GM23338 (cell line): ENCODE measurements around the gene LHX8. TPM values are rescaled to one million over a fixed set of nuclear protein-coding genes. Genes with fewer than 3 reads are reported as not detected.

Experiments used
- ATAC-seq: fragments of 200-7000 bp; cut with Tn5 transposase; 3 replicates; pipeline ENCODE4 v1.9.1; 2020
- DNase-seq: peaks from one replicate; pipeline ENCODE4 v3.0.0-alpha.2; 2015; ENCODE audit warnings: low spot score
- H2AFZ ChIP-seq: fragments of 200-600 bp; sonication (generic); 2 replicates; pipeline ENCODE4 v1.8.0; 2016; ENCODE audit warnings: antibody characterized with exemption, mild to moderate bottlenecking, moderate library complexity
- H3F3A ChIP-seq: fragments of 200-600 bp; sonication (generic); replicated peaks from 2 replicates; pipeline ENCODE4 v1.8.0; 2017; ENCODE audit warnings: antibody characterized with exemption, mixed run types, low read depth
- H3K27ac ChIP-seq: fragments of 200-600 bp; sonication (generic); 2 replicates; pipeline ENCODE4 v1.6.1; 2016; ENCODE audit warnings: low read depth
- H3K27me3 ChIP-seq: fragments of 200-600 bp; sonication (generic); 2 replicates; pipeline ENCODE4 v1.8.0; 2016; ENCODE audit warnings: mild to moderate bottlenecking, mixed run types, moderate library complexity; ENCODE audit not compliant: insufficient read depth
- H3K36me3 ChIP-seq: fragments of 200-600 bp; sonication (generic); 2 replicates; pipeline ENCODE4 v1.8.0; 2016; ENCODE audit warnings: mild to moderate bottlenecking; ENCODE audit not compliant: insufficient read depth
- H3K4me1 ChIP-seq: fragments of 200-600 bp; sonication (generic); 2 replicates; pipeline ENCODE4 v1.8.0; 2016; ENCODE audit warnings: mild to moderate bottlenecking, moderate library complexity; ENCODE audit not compliant: insufficient read depth
- H3K4me2 ChIP-seq: fragments of 200-600 bp; sonication (generic); 2 replicates; pipeline ENCODE4 v1.7.1; 2017; ENCODE audit warnings: mixed run types
- H3K4me3 ChIP-seq: fragments of 200-600 bp; sonication (generic); 2 replicates; pipeline ENCODE4 v1.6.1; 2016; ENCODE audit warnings: mixed run types
- H3K79me2 ChIP-seq: fragments of 200-600 bp; sonication (generic); replicated peaks from 2 replicates; pipeline ENCODE4 v1.8.0; 2017; ENCODE audit warnings: mild to moderate bottlenecking; ENCODE audit not compliant: insufficient read depth
- H3K9me2 ChIP-seq: fragments of 200-600 bp; sonication (generic); 2 replicates; pipeline ENCODE4 v1.8.0; 2017; ENCODE audit not compliant: insufficient read depth
- H4K20me1 ChIP-seq: fragments of 200-600 bp; sonication (generic); replicated peaks from 2 replicates; pipeline ENCODE4 v1.8.0; 2017; ENCODE audit warnings: mild to moderate bottlenecking; ENCODE audit not compliant: insufficient read depth
- H3K27ac Mint-ChIP-seq: 2 replicates; pipeline ENCODE4 v1.8.0; 2020; ENCODE audit warnings: inconsistent platforms, mild to moderate bottlenecking, moderate library complexity, mixed read lengths
- H3K27me3 Mint-ChIP-seq: 3 replicates; pipeline ENCODE4 v1.8.0; 2022; ENCODE audit warnings: low read depth, mild to moderate bottlenecking, moderate library complexity, mixed read lengths, inconsistent platforms; ENCODE audit not compliant: insufficient read depth, poor library complexity
- H3K36me3 Mint-ChIP-seq: 3 replicates; pipeline ENCODE4 v1.8.0; 2021; ENCODE audit warnings: low read depth, mild to moderate bottlenecking, inconsistent platforms, moderate library complexity, mixed read lengths
- H3K4me1 Mint-ChIP-seq: 3 replicates; pipeline ENCODE4 v1.8.0; 2020; ENCODE audit warnings: mild to moderate bottlenecking, inconsistent platforms, mixed read lengths
- H3K4me3 Mint-ChIP-seq: 3 replicates; pipeline ENCODE4 v1.8.0; 2021; ENCODE audit warnings: moderate library complexity, mild to moderate bottlenecking, inconsistent platforms, mixed read lengths
- H3K9me3 Mint-ChIP-seq: 3 replicates; pipeline ENCODE4 v1.8.0; 2020; ENCODE audit warnings: moderate library complexity, mild to moderate bottlenecking, inconsistent platforms, mixed read lengths
- EZH2 ChIP-seq: fragments of 200-600 bp; sonication (generic); IDR thresholded peaks from one replicate; pipeline ENCODE4 v1.8.0; 2017; ENCODE audit warnings: antibody characterized with exemption, mild to moderate bottlenecking, low read depth; ENCODE audit not compliant: unreplicated experiment
- EZH2phosphoT487 ChIP-seq: fragments of 200-600 bp; sonication (generic); IDR thresholded peaks from one replicate; pipeline ENCODE4 v1.8.1; 2018; ENCODE audit warnings: antibody characterized with exemption; ENCODE audit not compliant: unreplicated experiment
- JUNB ChIP-seq: IDR thresholded peaks from one replicate; pipeline ENCODE4 v1.6.1; 2016; ENCODE audit warnings: antibody characterized with exemption; ENCODE audit not compliant: unreplicated experiment
- ZNF114 ChIP-seq: fragments of 250-450 bp; sonication (Bioruptor Pico); IDR thresholded peaks from 2 replicates; pipeline ENCODE4 v1.5.0; 2020; ENCODE audit warnings: mild to moderate bottlenecking, moderate library complexity
- polyA plus RNA-seq: library from polyadenylated mRNA; unstranded; fragments of >200 nt; fragmentation: Nextera tagmentation; extraction: Ambion mirVana; gene quantifications from 2 replicates; pipeline ENCODE4 v1.2.1, GENCODE V29; 2016
- total RNA-seq: library from RNA; depleted of rRNA; stranded (reverse); fragments of >200 nt; shearing (Covaris generic); gene quantifications from 2 replicates; pipeline ENCODE4 v1.2.3, GENCODE V29; 2014
- TF ChIP-seq, protein P1 (sequence below): IDR thresholded peaks from 2 replicates; pipeline ENCODE4 v1.6.1; 2016; ENCODE audit warnings: antibody characterized with exemption
- TF ChIP-seq, protein P2 (sequence below): fragments of 250-450 bp; sonication (Bioruptor Pico); IDR thresholded peaks from 2 replicates; pipeline ENCODE4 v1.5.0; 2020; ENCODE audit warnings: mild to moderate bottlenecking, moderate library complexity

The LHX8 gene
- total and polyA plus RNA-seq, 2 experiments from 2014 or later = 0.68 to 0.73 TPM

- H3K79me2 ChIP-seq = no peaks in the 10 kb centered on the region
- Mint-ChIP-seq H3K4me1 (peaks cover 66% of the 10 kb centered on the region), H3K27me3 (peaks cover 70% of the 10 kb centered on the region), H3K27ac (no peak overlapping the region), H3K36me3 (no peaks in the 10 kb centered on the region), H3K4me3 (peak overlapping the region; percentile 80), H3K9me3 (no peaks in the 10 kb centered on the region; the same call in 2 of the 3 replicates)
- no peak overlapping the region for H3K27ac ChIP-seq
- H3K4me2 ChIP-seq = peak overlapping the region; percentile 81
- H3K4me1 ChIP-seq = peaks cover 70% of the 10 kb centered on the region
- peaks cover 86% of the 10 kb centered on the region for H3K27me3 ChIP-seq
- DNase-seq = peak; percentile 43
- H3F3A ChIP-seq = 0 out of 2 replicates have a peak, but pooled peaks cover 5% of the 10 kb centered on the region
- H3K4me3 ChIP-seq = peak overlapping the region; percentile 75
- ATAC-seq = peak; percentile 12
- no peaks in the 10 kb centered on the region for H3K9me2 ChIP-seq
- peak; percentile 75 for TF ChIP-seq EZH2
- no peak for TF ChIP-seq EZH2phosphoT487
- TF ChIP-seq, protein P1, sequence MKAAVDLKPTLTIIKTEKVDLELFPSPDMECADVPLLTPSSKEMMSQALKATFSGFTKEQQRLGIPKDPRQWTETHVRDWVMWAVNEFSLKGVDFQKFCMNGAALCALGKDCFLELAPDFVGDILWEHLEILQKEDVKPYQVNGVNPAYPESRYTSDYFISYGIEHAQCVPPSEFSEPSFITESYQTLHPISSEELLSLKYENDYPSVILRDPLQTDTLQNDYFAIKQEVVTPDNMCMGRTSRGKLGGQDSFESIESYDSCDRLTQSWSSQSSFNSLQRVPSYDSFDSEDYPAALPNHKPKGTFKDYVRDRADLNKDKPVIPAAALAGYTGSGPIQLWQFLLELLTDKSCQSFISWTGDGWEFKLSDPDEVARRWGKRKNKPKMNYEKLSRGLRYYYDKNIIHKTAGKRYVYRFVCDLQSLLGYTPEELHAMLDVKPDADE = no peak
- TF ChIP-seq, protein P2, sequence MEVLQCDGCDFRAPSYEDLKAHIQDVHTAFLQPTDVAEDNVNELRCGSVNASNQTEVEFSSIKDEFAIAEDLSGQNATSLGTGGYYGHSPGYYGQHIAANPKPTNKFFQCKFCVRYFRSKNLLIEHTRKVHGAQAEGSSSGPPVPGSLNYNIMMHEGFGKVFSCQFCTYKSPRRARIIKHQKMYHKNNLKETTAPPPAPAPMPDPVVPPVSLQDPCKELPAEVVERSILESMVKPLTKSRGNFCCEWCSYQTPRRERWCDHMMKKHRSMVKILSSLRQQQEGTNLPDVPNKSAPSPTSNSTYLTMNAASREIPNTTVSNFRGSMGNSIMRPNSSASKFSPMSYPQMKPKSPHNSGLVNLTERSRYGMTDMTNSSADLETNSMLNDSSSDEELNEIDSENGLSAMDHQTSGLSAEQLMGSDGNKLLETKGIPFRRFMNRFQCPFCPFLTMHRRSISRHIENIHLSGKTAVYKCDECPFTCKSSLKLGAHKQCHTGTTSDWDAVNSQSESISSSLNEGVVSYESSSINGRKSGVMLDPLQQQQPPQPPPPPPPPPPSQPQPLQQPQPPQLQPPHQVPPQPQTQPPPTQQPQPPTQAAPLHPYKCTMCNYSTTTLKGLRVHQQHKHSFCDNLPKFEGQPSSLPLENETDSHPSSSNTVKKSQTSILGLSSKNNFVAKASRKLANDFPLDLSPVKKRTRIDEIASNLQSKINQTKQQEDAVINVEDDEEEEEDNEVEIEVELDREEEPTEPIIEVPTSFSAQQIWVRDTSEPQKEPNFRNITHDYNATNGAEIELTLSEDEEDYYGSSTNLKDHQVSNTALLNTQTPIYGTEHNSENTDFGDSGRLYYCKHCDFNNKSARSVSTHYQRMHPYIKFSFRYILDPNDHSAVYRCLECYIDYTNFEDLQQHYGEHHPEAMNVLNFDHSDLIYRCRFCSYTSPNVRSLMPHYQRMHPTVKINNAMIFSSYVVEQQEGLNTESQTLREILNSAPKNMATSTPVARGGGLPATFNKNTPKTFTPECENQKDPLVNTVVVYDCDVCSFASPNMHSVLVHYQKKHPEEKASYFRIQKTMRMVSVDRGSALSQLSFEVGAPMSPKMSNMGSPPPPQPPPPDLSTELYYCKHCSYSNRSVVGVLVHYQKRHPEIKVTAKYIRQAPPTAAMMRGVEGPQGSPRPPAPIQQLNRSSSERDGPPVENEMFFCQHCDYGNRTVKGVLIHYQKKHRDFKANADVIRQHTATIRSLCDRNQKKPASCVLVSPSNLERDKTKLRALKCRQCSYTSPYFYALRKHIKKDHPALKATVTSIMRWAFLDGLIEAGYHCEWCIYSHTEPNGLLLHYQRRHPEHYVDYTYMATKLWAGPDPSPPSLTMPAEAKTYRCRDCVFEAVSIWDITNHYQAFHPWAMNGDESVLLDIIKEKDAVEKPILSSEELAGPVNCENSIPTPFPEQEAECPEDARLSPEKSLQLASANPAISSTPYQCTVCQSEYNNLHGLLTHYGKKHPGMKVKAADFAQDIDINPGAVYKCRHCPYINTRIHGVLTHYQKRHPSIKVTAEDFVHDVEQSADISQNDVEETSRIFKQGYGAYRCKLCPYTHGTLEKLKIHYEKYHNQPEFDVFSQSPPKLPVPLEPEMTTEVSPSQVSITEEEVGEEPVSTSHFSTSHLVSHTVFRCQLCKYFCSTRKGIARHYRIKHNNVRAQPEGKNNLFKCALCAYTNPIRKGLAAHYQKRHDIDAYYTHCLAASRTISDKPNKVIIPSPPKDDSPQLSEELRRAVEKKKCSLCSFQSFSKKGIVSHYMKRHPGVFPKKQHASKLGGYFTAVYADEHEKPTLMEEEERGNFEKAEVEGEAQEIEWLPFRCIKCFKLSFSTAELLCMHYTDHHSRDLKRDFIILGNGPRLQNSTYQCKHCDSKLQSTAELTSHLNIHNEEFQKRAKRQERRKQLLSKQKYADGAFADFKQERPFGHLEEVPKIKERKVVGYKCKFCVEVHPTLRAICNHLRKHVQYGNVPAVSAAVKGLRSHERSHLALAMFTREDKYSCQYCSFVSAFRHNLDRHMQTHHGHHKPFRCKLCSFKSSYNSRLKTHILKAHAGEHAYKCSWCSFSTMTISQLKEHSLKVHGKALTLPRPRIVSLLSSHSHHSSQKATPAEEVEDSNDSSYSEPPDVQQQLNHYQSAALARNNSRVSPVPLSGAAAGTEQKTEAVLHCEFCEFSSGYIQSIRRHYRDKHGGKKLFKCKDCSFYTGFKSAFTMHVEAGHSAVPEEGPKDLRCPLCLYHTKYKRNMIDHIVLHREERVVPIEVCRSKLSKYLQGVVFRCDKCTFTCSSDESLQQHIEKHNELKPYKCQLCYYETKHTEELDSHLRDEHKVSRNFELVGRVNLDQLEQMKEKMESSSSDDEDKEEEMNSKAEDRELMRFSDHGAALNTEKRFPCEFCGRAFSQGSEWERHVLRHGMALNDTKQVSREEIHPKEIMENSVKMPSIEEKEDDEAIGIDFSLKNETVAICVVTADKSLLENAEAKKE (CRISPR knock-in tag) = no peak
- no peak for TF ChIP-seq ZNF114
- TF ChIP-seq JUNB = no peak
- peak overlapping the region; percentile 83; the same call in 1 of the 2 replicates for H2AFZ ChIP-seq
- H4K20me1 ChIP-seq = no peaks in the 10 kb centered on the region
- no peaks in the 10 kb centered on the region for H3K36me3 ChIP-seq
These were observed 2.9 kb downstream of the LHX8 start for GRCh38 chr1:75136921-75137641.
